HepG2 (cell line): ENCODE measurements around the gene MRPL14. TPM values are rescaled to one million over a fixed set of nuclear protein-coding genes. Genes with fewer than 3 reads are reported as not detected.

Experiments
- ATRX ChIP-seq: sonication (generic); formaldehyde crosslinking; IDR thresholded peaks from 2 replicates; pipeline ENCODE4 v1.4.0; 2020; ENCODE audit warnings: missing genetic modification reagents, borderline replicate concordance
- BCL3 ChIP-seq: sonication (generic); formaldehyde crosslinking; IDR thresholded peaks from 2 replicates; pipeline ENCODE4 v1.5.1; 2020; ENCODE audit warnings: mild to moderate bottlenecking, missing genetic modification reagents, moderate library complexity
- CEBPG ChIP-seq: IDR thresholded peaks from 2 replicates; pipeline ENCODE4 v1.6.1; 2016
- DNMT3B ChIP-seq: conservative IDR thresholded peaks from 2 replicates; pipeline ENCODE4 v1.6.1; 2016; ENCODE audit warnings: missing biosample characterization, control low read depth
- E2F5 ChIP-seq: sonication (generic); formaldehyde crosslinking; conservative IDR thresholded peaks from 2 replicates; pipeline ENCODE4 v1.4.0; 2020; ENCODE audit warnings: missing genetic modification reagents
- JUNB ChIP-seq: sonication (generic); formaldehyde crosslinking; IDR thresholded peaks from 2 replicates; pipeline ENCODE4 v1.8.0; 2022; ENCODE audit warnings: missing genetic modification reagents, mild to moderate bottlenecking, borderline replicate concordance
- KLF12 ChIP-seq: sonication (generic); formaldehyde crosslinking; IDR thresholded peaks from 2 replicates; pipeline ENCODE4 v1.4.0; 2020; ENCODE audit warnings: missing genetic modification reagents, borderline replicate concordance
- MED8 ChIP-seq: sonication (generic); formaldehyde crosslinking; IDR thresholded peaks from 2 replicates; pipeline ENCODE4 v1.8.1; 2023; ENCODE audit warnings: mild to moderate bottlenecking, missing genetic modification reagents; ENCODE audit not compliant: insufficient replicate concordance
- MEF2D ChIP-seq: sonication (generic); formaldehyde crosslinking; IDR thresholded peaks from 2 replicates; pipeline ENCODE4 v1.5.1; 2020; ENCODE audit warnings: mild to moderate bottlenecking, missing genetic modification reagents
- MXD4 ChIP-seq: IDR thresholded peaks from 2 replicates; pipeline ENCODE4 v1.6.1; 2016; ENCODE audit warnings: mild to moderate bottlenecking, missing biosample characterization, missing genetic modification reagents
- NFRKB ChIP-seq: fragments of 450-650 bp; IDR thresholded peaks from 2 replicates; pipeline ENCODE4 v1.6.1; 2017
- REXO4 ChIP-seq: sonication (generic); formaldehyde crosslinking; IDR thresholded peaks from 2 replicates; pipeline ENCODE4 v1.8.0; 2022; ENCODE audit warnings: missing genetic modification reagents, mild to moderate bottlenecking, borderline replicate concordance
- SKI ChIP-seq: fragments of 450-650 bp; IDR thresholded peaks from one replicate; pipeline ENCODE4 v1.6.1; 2018; ENCODE audit warnings: mild to moderate bottlenecking; ENCODE audit not compliant: partially characterized antibody
- SOX13 ChIP-seq, 3 experiments: fragments of 450-650 bp in 1 of 3; sonication (generic) in 1 of 3; formaldehyde crosslinking in 1 of 3; IDR thresholded peaks in 2 of 3; conservative IDR thresholded peaks in 1 of 3; 2 replicates each; pipeline versions ENCODE4 v1.5.0 to v1.6.1; 2016 to 2020; ENCODE audit warnings: antibody characterized with exemption in 1 of 3, mild to moderate bottlenecking in 1 of 3, missing compliant biosample characterization in 1 of 3, missing genetic modification reagents in 1 of 3, moderate library complexity in 1 of 3
- TBP ChIP-seq: sonication (generic); formaldehyde crosslinking; IDR thresholded peaks from 2 replicates; pipeline ENCODE4 v1.5.0; 2020; ENCODE audit warnings: missing genetic modification reagents
- TBX2 ChIP-seq: sonication (generic); formaldehyde crosslinking; IDR thresholded peaks from 2 replicates; pipeline ENCODE4 v1.5.0; 2020; ENCODE audit warnings: missing genetic modification reagents, mild to moderate bottlenecking, borderline replicate concordance
- TGIF2 ChIP-seq: IDR thresholded peaks from 2 replicates; pipeline ENCODE4 v1.6.1; 2016; ENCODE audit warnings: control low read depth, missing compliant biosample characterization
- ZFP36L2 ChIP-seq: sonication (generic); formaldehyde crosslinking; IDR thresholded peaks from 2 replicates; pipeline ENCODE4 v1.4.0; 2020; ENCODE audit warnings: missing genetic modification reagents
- ZGPAT ChIP-seq: IDR thresholded peaks from 2 replicates; pipeline ENCODE4 v1.6.1; 2016; ENCODE audit warnings: mild to moderate bottlenecking
- ZIK1 ChIP-seq: sonication (generic); formaldehyde crosslinking; IDR thresholded peaks from 2 replicates; pipeline ENCODE4 v1.5.0; 2020; ENCODE audit warnings: mild to moderate bottlenecking, low read depth, missing genetic modification reagents, borderline replicate concordance
- ZNF138 ChIP-seq: sonication (generic); formaldehyde crosslinking; IDR thresholded peaks from 2 replicates; pipeline ENCODE4 v1.5.0; 2020; ENCODE audit warnings: mild to moderate bottlenecking, low read depth, missing genetic modification reagents
- ZNF251 ChIP-seq: sonication (generic); formaldehyde crosslinking; IDR thresholded peaks from 2 replicates; pipeline ENCODE4 v1.9.0; 2021; ENCODE audit warnings: mild to moderate bottlenecking, missing genetic modification reagents
- ZNF274 ChIP-seq: sonication (generic); formaldehyde crosslinking; IDR thresholded peaks from 2 replicates; pipeline ENCODE4 v1.5.1; 2020; ENCODE audit warnings: mild to moderate bottlenecking, missing genetic modification reagents
- ZNF383 ChIP-seq: sonication (generic); formaldehyde crosslinking; IDR thresholded peaks from 2 replicates; pipeline ENCODE4 v1.4.0; 2020; ENCODE audit warnings: missing genetic modification reagents, mild to moderate bottlenecking, borderline replicate concordance
- ZNF546 ChIP-seq: sonication (generic); formaldehyde crosslinking; conservative IDR thresholded peaks from 2 replicates; pipeline ENCODE4 v1.8.1; 2023; ENCODE audit warnings: mild to moderate bottlenecking, missing genetic modification reagents
- ZNF562 ChIP-seq: sonication (generic); formaldehyde crosslinking; IDR thresholded peaks from 2 replicates; pipeline ENCODE4 v1.8.0; 2022; ENCODE audit warnings: missing genetic modification reagents, borderline replicate concordance
- ZNF839 ChIP-seq: sonication (generic); formaldehyde crosslinking; IDR thresholded peaks from 2 replicates; pipeline ENCODE4 v1.4.0; 2020; ENCODE audit warnings: missing genetic modification reagents, mild to moderate bottlenecking, borderline replicate concordance
- ZNF891 ChIP-seq: sonication (generic); formaldehyde crosslinking; IDR thresholded peaks from 2 replicates; pipeline ENCODE4 v1.5.0; 2020; ENCODE audit warnings: mild to moderate bottlenecking, missing genetic modification reagents
- polyA plus RNA-seq, 8 experiments: library from polyadenylated mRNA; depleted of rRNA in 3 of 8; stranded (reverse) in 7 of 8; unstranded in 1 of 8; fragments of >200 nt; fragmentation: Illumina TruSeq in 4 of 8; extraction: Trizol in 4 of 8; gene quantifications; 2 replicates each; pipeline versions ENCODE4 v1.2.1 to v1.2.3, GENCODE V29; 2011 to 2016; ENCODE audit warnings: low read depth in 4 of 8, missing spikeins in 1 of 8, mixed read lengths in 1 of 8; ENCODE audit not compliant: insufficient read depth in 1 of 8
- total RNA-seq, 5 experiments: library from RNA; depleted of rRNA; stranded (reverse); fragments of >200 nt; fragmentation: Illumina TruSeq; extraction: Trizol; gene quantifications; 2 replicates each; pipeline ENCODE4 v1.2.3, GENCODE V29; 2016; ENCODE audit warnings: low read depth in 1 of 5

Gene MRPL14
- total and polyA plus RNA-seq, 2 of the 13 experiments (the other 11 are each of a cell fraction or from before 2014, with no cell fraction given), result 157 to 178 TPM

- TF ChIP-seq JUNB (CRISPR knock-in tag) (no peak), TBP (no peak), KLF12 (CRISPR knock-in tag) (no peak), CEBPG (CRISPR knock-in tag) (peak; percentile 77), ZNF546 (CRISPR knock-in tag) (no peak), NFRKB (no peak), ATRX (CRISPR knock-in tag) (no peak), TGIF2 (CRISPR knock-in tag) (0 out of 2 replicates have a peak, but pooled peaks have one; percentile 62), MEF2D (CRISPR knock-in tag) (0 out of 2 replicates have a peak, but pooled peaks have one; percentile 16), ZFP36L2 (CRISPR knock-in tag) (no peak), ZNF138 (CRISPR knock-in tag) (no peak), MED8 (no peak), ZNF383 (no peak), ZNF274 (CRISPR knock-in tag) (no peak; the same call in 1 of the 2 replicates), ZNF562 (no peak), ZNF251 (CRISPR knock-in tag) (no peak), REXO4 (CRISPR knock-in tag) (no peak), TBX2 (CRISPR knock-in tag) (no peak), ZNF839 (CRISPR knock-in tag) (no peak), MXD4 (peak; percentile 26; the same call in 1 of the 2 replicates), BCL3 (CRISPR knock-in tag) (peak; percentile 47; the same call in 1 of the 2 replicates), ZIK1 (CRISPR knock-in tag) (no peak), ZNF891 (CRISPR knock-in tag) (peak; percentile 63; the same call in 1 of the 2 replicates), E2F5 (no peak), DNMT3B (no peak), SOX13 (IDR thresholded peaks at IDR 0.05) (no peak), SOX13 (CRISPR knock-in tag; conservative IDR thresholded peaks at IDR 0.05 in 1 of 2, IDR thresholded peaks at IDR 0.05 in 1 of 2) (no peak; a peak in 1 of 4 replicates), ZGPAT (CRISPR knock-in tag) (0 out of 2 replicates have a peak, but pooled peaks have one; percentile 36), SKI (no peak)
Measured at GRCh38 chr6:44096612-44097011, 30.6 kb downstream of the MRPL14 start (continued).
